Mammary epithelial cell (primary cell): ENCODE results near the gene WSB1.
"Not testable (repeated sequence)": the region's sequence is repeated elsewhere in the genome, so short reads cannot be mapped to it uniquely, and the experiment has no call there.

Experiments used
- CTCF ChIP-seq, 2 donors: IDR thresholded peaks in 1 of 2; conservative IDR thresholded peaks in 1 of 2; 2 replicates each; pipeline ENCODE4 v1.5.1; 2011 to 2012; ENCODE audit warnings: inconsistent platforms in 2 of 2, low read length in 2 of 2, mild to moderate bottlenecking in 2 of 2, control low read depth in 1 of 2, low read depth in 1 of 2; ENCODE audit not compliant: insufficient read depth in 1 of 2; ENCODE audit errors: extremely low read depth in 1 of 2
- EZH2 ChIP-seq: IDR thresholded peaks from 2 replicates; pipeline ENCODE4 v1.6.1; 2012; ENCODE audit warnings: low read length, inconsistent platforms, borderline replicate concordance

DNA sequence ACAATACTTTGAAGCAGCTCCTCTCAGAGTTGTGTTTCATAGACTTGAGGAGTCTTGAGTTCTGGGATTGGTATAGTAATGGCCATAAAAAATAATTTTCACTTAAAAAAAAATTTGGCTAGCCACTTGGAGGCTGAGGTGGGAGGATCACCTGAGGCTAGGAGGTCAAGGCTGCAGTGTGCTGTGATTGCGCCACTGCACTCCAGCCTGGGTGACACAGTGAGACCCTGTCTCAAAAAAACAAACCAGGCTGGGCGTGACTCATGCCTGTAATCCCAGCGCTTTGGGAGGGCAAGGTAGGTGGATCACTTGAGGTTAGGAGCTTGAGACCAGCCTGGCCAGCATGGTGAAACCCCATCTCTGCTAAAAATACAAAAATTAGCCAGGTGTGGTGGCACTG, 14.8 kb upstream of the WSB1 start:
- not testable (repeated sequence) for TF ChIP-seq CTCF (conservative IDR thresholded peaks at IDR 0.05 in 1 of 2, IDR thresholded peaks at IDR 0.05 in 1 of 2; ENCODE audit: extremely low read depth in 1 of 2, insufficient read depth in 1 of 2, low read depth in 1 of 2, low read length in 2 of 2); EZH2
